GM23338 (cell line): ENCODE measurements around the gene L3MBTL4. TPM values are rescaled to one million over a fixed set of nuclear protein-coding genes. Genes with fewer than 3 reads are reported as not detected.

Source experiments
- ATAC-seq: fragments of 200-7000 bp; cut with Tn5 transposase; 3 replicates; pipeline ENCODE4 v1.9.1; 2020
- DNase-seq: peaks from one replicate; pipeline ENCODE4 v3.0.0-alpha.2; 2015; ENCODE audit warnings: low spot score
- H2AFZ ChIP-seq: fragments of 200-600 bp; sonication (generic); 2 replicates; pipeline ENCODE4 v1.8.0; 2016; ENCODE audit warnings: antibody characterized with exemption, mild to moderate bottlenecking, moderate library complexity
- H3F3A ChIP-seq: fragments of 200-600 bp; sonication (generic); replicated peaks from 2 replicates; pipeline ENCODE4 v1.8.0; 2017; ENCODE audit warnings: antibody characterized with exemption, mixed run types, low read depth
- H3K27ac ChIP-seq: fragments of 200-600 bp; sonication (generic); 2 replicates; pipeline ENCODE4 v1.6.1; 2016; ENCODE audit warnings: low read depth
- H3K27me3 ChIP-seq: fragments of 200-600 bp; sonication (generic); 2 replicates; pipeline ENCODE4 v1.8.0; 2016; ENCODE audit warnings: mild to moderate bottlenecking, mixed run types, moderate library complexity; ENCODE audit not compliant: insufficient read depth
- H3K36me3 ChIP-seq: fragments of 200-600 bp; sonication (generic); 2 replicates; pipeline ENCODE4 v1.8.0; 2016; ENCODE audit warnings: mild to moderate bottlenecking; ENCODE audit not compliant: insufficient read depth
- H3K4me1 ChIP-seq: fragments of 200-600 bp; sonication (generic); 2 replicates; pipeline ENCODE4 v1.8.0; 2016; ENCODE audit warnings: mild to moderate bottlenecking, moderate library complexity; ENCODE audit not compliant: insufficient read depth
- H3K4me2 ChIP-seq: fragments of 200-600 bp; sonication (generic); 2 replicates; pipeline ENCODE4 v1.7.1; 2017; ENCODE audit warnings: mixed run types
- H3K4me3 ChIP-seq: fragments of 200-600 bp; sonication (generic); 2 replicates; pipeline ENCODE4 v1.6.1; 2016; ENCODE audit warnings: mixed run types
- H3K79me2 ChIP-seq: fragments of 200-600 bp; sonication (generic); replicated peaks from 2 replicates; pipeline ENCODE4 v1.8.0; 2017; ENCODE audit warnings: mild to moderate bottlenecking; ENCODE audit not compliant: insufficient read depth
- H3K9me2 ChIP-seq: fragments of 200-600 bp; sonication (generic); 2 replicates; pipeline ENCODE4 v1.8.0; 2017; ENCODE audit not compliant: insufficient read depth
- H4K20me1 ChIP-seq: fragments of 200-600 bp; sonication (generic); replicated peaks from 2 replicates; pipeline ENCODE4 v1.8.0; 2017; ENCODE audit warnings: mild to moderate bottlenecking; ENCODE audit not compliant: insufficient read depth
- H3K27ac Mint-ChIP-seq: 2 replicates; pipeline ENCODE4 v1.8.0; 2020; ENCODE audit warnings: inconsistent platforms, mild to moderate bottlenecking, moderate library complexity, mixed read lengths
- H3K27me3 Mint-ChIP-seq: 3 replicates; pipeline ENCODE4 v1.8.0; 2022; ENCODE audit warnings: low read depth, mild to moderate bottlenecking, moderate library complexity, mixed read lengths, inconsistent platforms; ENCODE audit not compliant: insufficient read depth, poor library complexity
- H3K36me3 Mint-ChIP-seq: 3 replicates; pipeline ENCODE4 v1.8.0; 2021; ENCODE audit warnings: low read depth, mild to moderate bottlenecking, inconsistent platforms, moderate library complexity, mixed read lengths
- H3K4me1 Mint-ChIP-seq: 3 replicates; pipeline ENCODE4 v1.8.0; 2020; ENCODE audit warnings: mild to moderate bottlenecking, inconsistent platforms, mixed read lengths
- H3K4me3 Mint-ChIP-seq: 3 replicates; pipeline ENCODE4 v1.8.0; 2021; ENCODE audit warnings: moderate library complexity, mild to moderate bottlenecking, inconsistent platforms, mixed read lengths
- H3K9me3 Mint-ChIP-seq: 3 replicates; pipeline ENCODE4 v1.8.0; 2020; ENCODE audit warnings: moderate library complexity, mild to moderate bottlenecking, inconsistent platforms, mixed read lengths
- CREB1 ChIP-seq: fragments of 250-450 bp; sonication (Bioruptor Pico); IDR thresholded peaks from 2 replicates; pipeline ENCODE4 v1.5.0; 2020; ENCODE audit warnings: low read depth, mild to moderate bottlenecking, moderate library complexity
- CTCF ChIP-seq, 2 experiments: fragments of 200-600 bp in 1 of 2; sonication (generic) in 1 of 2; conservative IDR thresholded peaks; 2 replicates each; pipeline versions ENCODE4 v1.5.1 to v1.6.1; 2016 to 2017; ENCODE audit warnings: antibody characterized with exemption in 2 of 2, low read depth in 2 of 2, mild to moderate bottlenecking in 2 of 2, moderate library complexity in 1 of 2
- ETS1 ChIP-seq: IDR thresholded peaks from 2 replicates; pipeline ENCODE4 v1.6.1; 2016; ENCODE audit warnings: antibody characterized with exemption
- EZH2 ChIP-seq: fragments of 200-600 bp; sonication (generic); IDR thresholded peaks from one replicate; pipeline ENCODE4 v1.8.0; 2017; ENCODE audit warnings: antibody characterized with exemption, mild to moderate bottlenecking, low read depth; ENCODE audit not compliant: unreplicated experiment
- JUNB ChIP-seq: IDR thresholded peaks from one replicate; pipeline ENCODE4 v1.6.1; 2016; ENCODE audit warnings: antibody characterized with exemption; ENCODE audit not compliant: unreplicated experiment
- NANOG ChIP-seq: IDR thresholded peaks from 2 replicates; pipeline ENCODE4 v1.6.1; 2016; ENCODE audit warnings: antibody characterized with exemption, borderline replicate concordance
- POLR2AphosphoS5 ChIP-seq: IDR thresholded peaks from 2 replicates; pipeline ENCODE4 v1.6.1; 2016; ENCODE audit warnings: antibody characterized with exemption, low read depth
- STAT1 ChIP-seq: IDR thresholded peaks from one replicate; pipeline ENCODE4 v1.6.1; 2016; ENCODE audit warnings: antibody characterized with exemption; ENCODE audit not compliant: unreplicated experiment
- ZNF331 ChIP-seq: fragments of 250-450 bp; sonication (Bioruptor Pico); IDR thresholded peaks from 2 replicates; pipeline ENCODE4 v1.5.0; 2020; ENCODE audit warnings: low read depth, mild to moderate bottlenecking, moderate library complexity
- ZNF462 ChIP-seq: fragments of 250-450 bp; sonication (Bioruptor Pico); IDR thresholded peaks from 2 replicates; pipeline ENCODE4 v1.5.0; 2020; ENCODE audit warnings: mild to moderate bottlenecking, moderate library complexity
- polyA plus RNA-seq: library from polyadenylated mRNA; unstranded; fragments of >200 nt; fragmentation: Nextera tagmentation; extraction: Ambion mirVana; gene quantifications from 2 replicates; pipeline ENCODE4 v1.2.1, GENCODE V29; 2016
- total RNA-seq: library from RNA; depleted of rRNA; stranded (reverse); fragments of >200 nt; shearing (Covaris generic); gene quantifications from 2 replicates; pipeline ENCODE4 v1.2.3, GENCODE V29; 2014
- TF ChIP-seq, protein P1 (sequence below): IDR thresholded peaks from one replicate; pipeline ENCODE4 v1.6.1; 2018; ENCODE audit warnings: antibody characterized with exemption; ENCODE audit not compliant: unreplicated experiment

The L3MBTL4 gene
- total and polyA plus RNA-seq, 2 experiments from 2014 or later: 0.48 to 2.8 TPM

DNA sequence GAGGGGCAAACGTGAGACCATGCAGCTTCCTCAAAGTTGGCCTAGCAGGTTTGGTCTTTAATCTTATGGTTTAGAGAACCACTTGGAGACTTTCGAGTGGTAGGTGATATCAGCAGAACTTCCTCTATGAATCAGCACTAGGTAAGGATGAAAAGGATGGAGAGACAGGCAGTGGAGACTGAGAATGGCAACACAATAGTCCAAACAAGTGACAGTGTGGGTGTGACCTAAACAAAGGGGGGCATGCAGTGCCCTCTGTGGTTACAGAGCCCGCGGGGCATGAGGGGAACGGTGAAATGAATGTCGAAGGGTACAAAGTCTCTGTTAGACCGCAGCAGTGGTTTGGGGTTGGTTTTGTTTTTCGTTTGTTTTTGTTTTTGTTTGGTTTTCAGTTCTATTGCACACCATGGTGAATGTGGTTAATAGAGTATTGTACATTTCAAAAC, 143.9 kb downstream of the L3MBTL4 start (continued):
- no peak for TF ChIP-seq CTCF (conservative IDR thresholded peaks at IDR 0.05; ENCODE audit: low read depth in 2 of 2)
- TF ChIP-seq ZNF331: no peak
- no peak for TF ChIP-seq JUNB
- TF ChIP-seq STAT1: no peak
- TF ChIP-seq NANOG: no peak

DNA sequence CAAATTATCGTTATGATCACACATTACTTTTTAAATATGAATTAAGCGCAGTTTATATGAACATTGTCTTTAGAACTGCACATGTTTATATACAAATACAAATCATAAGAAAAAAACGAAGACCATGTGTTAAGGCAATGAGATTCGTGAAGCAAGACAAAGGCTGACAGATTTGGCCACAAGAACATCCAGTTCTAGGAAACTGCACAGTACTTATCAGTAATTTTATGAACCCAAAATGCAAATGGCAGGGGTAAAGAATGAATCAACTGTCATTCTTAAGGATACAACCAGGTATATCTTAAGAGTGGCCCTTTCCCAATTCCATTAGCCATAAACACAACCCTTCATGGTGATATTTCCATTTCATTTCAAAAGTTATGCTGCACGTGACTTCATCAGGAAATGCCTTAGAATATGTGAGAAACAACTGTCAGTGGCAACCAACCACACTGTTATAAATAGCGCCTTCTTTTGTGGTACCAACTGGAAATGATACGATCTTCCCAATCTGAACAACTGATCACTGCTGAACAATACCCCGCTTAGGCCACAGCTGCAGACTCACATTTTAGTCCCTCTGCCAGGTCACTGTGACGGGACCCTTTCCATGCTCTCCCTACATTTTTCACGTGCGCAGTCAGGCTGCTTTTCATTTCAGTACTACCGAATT, 144.9 kb downstream of the L3MBTL4 start:
- Histone ChIP-seq H4K20me1 (no peaks in the 10 kb centered on the region), H2AFZ (no peak overlapping the region), H3K79me2 (no peaks in the 10 kb centered on the region), H3F3A (no peaks in the 10 kb centered on the region), H3K36me3 (no peaks in the 10 kb centered on the region), H3K27me3 (no peaks in the 10 kb centered on the region), H3K4me1 (no peaks in the 10 kb centered on the region), H3K4me3 (no peak overlapping the region), H3K27ac (no peak overlapping the region), H3K9me2 (no peaks in the 10 kb centered on the region), H3K4me2 (no peak overlapping the region)
- ATAC-seq (no peak), DNase-seq (no peak)
- H3K4me3 Mint-ChIP-seq: no peak overlapping the region
- H3K27ac Mint-ChIP-seq: no peak overlapping the region
- no peaks in the 10 kb centered on the region for H3K36me3 Mint-ChIP-seq
- no peaks in the 10 kb centered on the region for H3K27me3 Mint-ChIP-seq
- no peaks in the 10 kb centered on the region for H3K9me3 Mint-ChIP-seq
- peaks cover 12% of the 10 kb centered on the region for H3K4me1 Mint-ChIP-seq
- TF ChIP-seq POLR2AphosphoS5 (no peak), EZH2 (no peak), CREB1 (CRISPR knock-in tag) (no peak), ETS1 (no peak), ZNF331 (no peak), ZNF462 (no peak), JUNB (no peak)
- TF ChIP-seq, protein P1, sequence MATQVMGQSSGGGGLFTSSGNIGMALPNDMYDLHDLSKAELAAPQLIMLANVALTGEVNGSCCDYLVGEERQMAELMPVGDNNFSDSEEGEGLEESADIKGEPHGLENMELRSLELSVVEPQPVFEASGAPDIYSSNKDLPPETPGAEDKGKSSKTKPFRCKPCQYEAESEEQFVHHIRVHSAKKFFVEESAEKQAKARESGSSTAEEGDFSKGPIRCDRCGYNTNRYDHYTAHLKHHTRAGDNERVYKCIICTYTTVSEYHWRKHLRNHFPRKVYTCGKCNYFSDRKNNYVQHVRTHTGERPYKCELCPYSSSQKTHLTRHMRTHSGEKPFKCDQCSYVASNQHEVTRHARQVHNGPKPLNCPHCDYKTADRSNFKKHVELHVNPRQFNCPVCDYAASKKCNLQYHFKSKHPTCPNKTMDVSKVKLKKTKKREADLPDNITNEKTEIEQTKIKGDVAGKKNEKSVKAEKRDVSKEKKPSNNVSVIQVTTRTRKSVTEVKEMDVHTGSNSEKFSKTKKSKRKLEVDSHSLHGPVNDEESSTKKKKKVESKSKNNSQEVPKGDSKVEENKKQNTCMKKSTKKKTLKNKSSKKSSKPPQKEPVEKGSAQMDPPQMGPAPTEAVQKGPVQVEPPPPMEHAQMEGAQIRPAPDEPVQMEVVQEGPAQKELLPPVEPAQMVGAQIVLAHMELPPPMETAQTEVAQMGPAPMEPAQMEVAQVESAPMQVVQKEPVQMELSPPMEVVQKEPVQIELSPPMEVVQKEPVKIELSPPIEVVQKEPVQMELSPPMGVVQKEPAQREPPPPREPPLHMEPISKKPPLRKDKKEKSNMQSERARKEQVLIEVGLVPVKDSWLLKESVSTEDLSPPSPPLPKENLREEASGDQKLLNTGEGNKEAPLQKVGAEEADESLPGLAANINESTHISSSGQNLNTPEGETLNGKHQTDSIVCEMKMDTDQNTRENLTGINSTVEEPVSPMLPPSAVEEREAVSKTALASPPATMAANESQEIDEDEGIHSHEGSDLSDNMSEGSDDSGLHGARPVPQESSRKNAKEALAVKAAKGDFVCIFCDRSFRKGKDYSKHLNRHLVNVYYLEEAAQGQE: no peak
